GM12873 (cell line): ENCODE measurements around the gene CAMK4.

Experiments used
- TF ChIP-seq, protein P1 (sequence below): IDR thresholded peaks from 2 replicates; pipeline ENCODE4 v1.5.1; 2012; ENCODE audit warnings: low read depth, mild to moderate bottlenecking, moderate library complexity, low read length, control low read depth; ENCODE audit not compliant: insufficient read depth; ENCODE audit errors: missing control alignments

CAMK4 gene

DNA sequence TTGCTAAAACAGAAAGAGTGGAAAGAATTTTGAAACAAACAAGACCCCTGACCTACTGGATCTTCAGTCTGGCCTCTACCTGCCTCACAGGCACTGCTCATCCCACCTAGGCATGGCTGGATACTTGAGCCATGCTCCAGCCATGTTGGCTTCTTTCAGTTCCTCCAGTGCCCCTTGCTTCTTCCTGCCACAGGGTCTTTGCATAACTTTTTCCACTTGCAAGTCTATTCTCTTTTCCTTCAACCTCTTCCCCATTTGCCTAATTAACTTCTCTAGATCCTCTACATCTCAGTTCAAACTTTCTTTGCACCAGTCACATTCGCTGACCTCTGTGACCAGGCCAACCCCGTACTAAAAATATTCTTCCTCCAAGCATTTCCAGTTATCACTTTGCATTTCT lies 237.8 kb downstream of the CAMK4 start:
- TF ChIP-seq, protein P1, sequence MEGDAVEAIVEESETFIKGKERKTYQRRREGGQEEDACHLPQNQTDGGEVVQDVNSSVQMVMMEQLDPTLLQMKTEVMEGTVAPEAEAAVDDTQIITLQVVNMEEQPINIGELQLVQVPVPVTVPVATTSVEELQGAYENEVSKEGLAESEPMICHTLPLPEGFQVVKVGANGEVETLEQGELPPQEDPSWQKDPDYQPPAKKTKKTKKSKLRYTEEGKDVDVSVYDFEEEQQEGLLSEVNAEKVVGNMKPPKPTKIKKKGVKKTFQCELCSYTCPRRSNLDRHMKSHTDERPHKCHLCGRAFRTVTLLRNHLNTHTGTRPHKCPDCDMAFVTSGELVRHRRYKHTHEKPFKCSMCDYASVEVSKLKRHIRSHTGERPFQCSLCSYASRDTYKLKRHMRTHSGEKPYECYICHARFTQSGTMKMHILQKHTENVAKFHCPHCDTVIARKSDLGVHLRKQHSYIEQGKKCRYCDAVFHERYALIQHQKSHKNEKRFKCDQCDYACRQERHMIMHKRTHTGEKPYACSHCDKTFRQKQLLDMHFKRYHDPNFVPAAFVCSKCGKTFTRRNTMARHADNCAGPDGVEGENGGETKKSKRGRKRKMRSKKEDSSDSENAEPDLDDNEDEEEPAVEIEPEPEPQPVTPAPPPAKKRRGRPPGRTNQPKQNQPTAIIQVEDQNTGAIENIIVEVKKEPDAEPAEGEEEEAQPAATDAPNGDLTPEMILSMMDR: no peak

DNA sequence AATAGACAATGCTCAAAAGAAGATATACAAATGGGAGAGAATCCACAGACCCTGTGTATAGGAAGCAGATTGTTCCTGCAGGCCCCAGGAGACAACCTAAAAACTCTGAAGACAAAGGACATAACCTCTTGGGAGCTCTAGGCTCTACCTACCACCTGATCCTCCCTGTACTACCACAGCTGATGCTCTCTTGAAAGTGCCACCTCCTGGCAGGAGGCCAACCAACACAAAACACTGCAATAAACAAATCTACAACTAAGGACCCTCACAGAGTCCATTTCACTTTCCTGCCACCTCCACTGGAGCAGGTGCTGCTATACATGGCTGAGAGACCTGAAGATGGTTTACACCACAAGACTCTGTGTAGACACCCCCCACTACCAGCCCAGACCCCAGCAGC lies 239.1 kb downstream of the CAMK4 start:
- TF ChIP-seq, protein P1: no peak

DNA sequence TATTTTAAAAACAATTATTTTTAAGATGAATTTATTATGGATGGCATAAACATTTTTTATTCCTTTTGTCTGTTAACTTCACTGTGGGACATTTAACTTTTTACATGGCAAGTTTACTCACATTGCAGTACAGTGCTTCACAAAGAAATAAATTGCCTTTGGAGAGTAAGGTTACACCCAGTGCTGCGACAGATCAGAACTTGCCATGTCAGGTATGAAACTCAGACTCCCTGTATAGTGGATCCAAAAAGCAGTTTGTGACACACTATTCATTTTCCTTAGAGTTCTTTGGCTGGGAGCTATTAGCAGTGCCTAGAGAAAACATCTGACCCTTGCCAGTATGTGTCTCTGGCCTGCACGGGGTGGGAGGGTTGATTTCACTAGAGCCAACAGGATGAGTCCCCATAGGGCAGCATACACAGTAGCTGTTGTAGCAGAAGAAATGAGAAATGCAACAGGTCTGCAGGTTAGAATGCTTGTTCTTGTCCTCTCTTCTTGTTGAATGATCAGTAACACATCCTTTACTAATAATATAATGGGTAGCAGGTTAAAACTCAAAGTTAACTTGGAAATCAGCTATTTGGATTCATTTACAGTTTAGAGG lies 245.2 kb downstream of the CAMK4 start:
- TF ChIP-seq, protein P1: no peak

DNA sequence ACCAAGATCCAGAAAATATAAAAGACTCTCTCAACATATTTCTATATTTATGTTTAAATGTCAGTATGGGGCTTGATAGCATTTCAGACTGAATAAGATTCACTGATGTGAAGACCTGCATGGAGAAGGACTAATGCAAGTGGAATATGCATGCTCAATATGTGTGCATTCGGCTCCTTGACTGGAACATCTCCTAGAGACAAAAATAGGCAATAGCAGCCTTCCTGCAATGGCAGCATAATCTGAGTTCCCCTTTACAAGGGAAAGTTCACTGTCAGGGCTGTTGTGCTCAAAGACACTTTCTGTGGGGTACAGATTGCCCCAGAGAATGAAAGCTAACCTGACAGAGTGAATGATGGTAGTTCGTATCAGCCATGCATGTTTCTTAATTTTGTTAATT lies 245.7 kb downstream of the CAMK4 start:
- TF ChIP-seq, protein P1: peak; percentile 23

DNA sequence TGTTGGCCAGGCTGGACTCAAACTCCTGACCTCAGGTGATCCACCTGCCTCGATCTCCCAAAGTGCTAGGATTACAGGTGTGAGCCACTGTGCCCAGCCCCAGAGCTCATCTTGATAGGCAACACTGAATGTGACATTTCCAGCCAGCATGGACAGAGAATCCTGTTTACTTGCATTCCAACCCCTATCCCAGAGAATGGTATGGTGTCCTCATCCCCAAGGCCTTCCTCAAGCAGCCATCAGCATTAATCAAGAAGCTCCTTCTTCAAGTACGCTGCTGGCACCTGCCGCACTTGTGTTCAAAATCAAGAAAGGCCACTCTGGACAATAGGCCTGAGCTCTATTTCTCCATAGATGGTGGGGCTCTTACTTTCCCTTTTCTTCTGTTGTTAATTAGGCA lies 247.9 kb downstream of the CAMK4 start:
- TF ChIP-seq, protein P1: no peak

DNA sequence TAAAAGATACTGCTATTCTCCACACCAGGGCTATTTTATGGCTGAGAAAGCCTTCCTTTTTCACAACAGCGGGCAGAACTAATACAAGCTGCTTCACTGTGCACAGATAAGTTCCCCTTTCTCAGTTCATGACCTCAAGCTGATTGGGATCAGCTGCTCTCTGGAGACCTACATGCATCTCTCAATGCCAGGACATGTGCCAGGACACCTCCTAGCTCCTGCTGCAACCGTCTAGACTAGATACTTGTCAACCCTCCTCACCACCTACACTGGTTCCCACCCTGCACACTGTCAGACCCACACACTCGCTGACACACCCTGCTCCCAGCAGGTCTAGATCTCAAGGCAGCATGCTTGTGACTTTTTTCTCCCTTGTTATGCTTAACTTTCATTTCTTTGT lies 248.4 kb downstream of the CAMK4 start:
- TF ChIP-seq, protein P1: no peak

DNA sequence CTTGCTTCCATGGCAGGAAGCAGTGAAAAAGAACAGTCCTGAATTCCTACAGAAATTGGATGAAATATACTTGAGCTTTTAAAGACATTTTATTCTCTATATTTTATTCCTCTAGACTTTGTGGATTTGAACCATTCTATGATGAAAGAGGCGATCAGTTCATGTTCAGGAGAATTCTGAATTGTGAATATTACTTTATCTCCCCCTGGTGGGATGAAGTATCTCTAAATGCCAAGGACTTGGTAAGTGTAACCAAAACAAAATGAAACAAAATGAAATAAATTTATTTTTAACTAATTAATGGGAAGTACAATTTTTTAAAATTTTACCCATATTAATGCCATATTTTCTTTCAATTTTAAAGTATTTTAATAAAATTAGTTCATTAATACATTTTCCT lies 254.1 kb downstream of the CAMK4 start:
- TF ChIP-seq, protein P1: no peak
